Measurements from ENCODE around the gene DAAM1. TPM values are rescaled to one million over a fixed set of nuclear protein-coding genes. Genes with fewer than 3 reads are reported as not detected.

DAAM1 gene
- total RNA-seq, 1 donor = 5.1 TPM

GRCh38 chr14:59344691-59345455 is 156.4 kb downstream of the DAAM1 start:
- Histone ChIP-seq H3K4me3 (ENCODE audit: low read length) (no peak overlapping the region), H3K4me1 (ENCODE audit: insufficient read depth, low read length) (peaks cover 3% of the 10 kb centered on the region), H3K9me3 (ENCODE audit: low read depth, low read length) (no peaks in the 10 kb centered on the region), H3K27me3 (ENCODE audit: insufficient read depth, low read length) (no peaks in the 10 kb centered on the region)

GRCh38 chr14:59346329-59346728 is 157.9 kb downstream of the DAAM1 start:
- no peak overlapping the region for H3K4me3 ChIP-seq (ENCODE audit: low read length)
- H3K4me1 ChIP-seq (ENCODE audit: insufficient read depth, low read length) = peaks cover 3% of the 10 kb centered on the region
- no peaks in the 10 kb centered on the region for H3K27me3 ChIP-seq (ENCODE audit: insufficient read depth, low read length)
- no peaks in the 10 kb centered on the region for H3K9me3 ChIP-seq (ENCODE audit: low read depth, low read length)

GRCh38 chr14:59346796-59347510 is 158.5 kb downstream of the DAAM1 start:
- Histone ChIP-seq H3K4me3 (ENCODE audit: low read length) (no peak overlapping the region), H3K4me1 (ENCODE audit: insufficient read depth, low read length) (peaks cover 3% of the 10 kb centered on the region), H3K27me3 (ENCODE audit: insufficient read depth, low read length) (no peaks in the 10 kb centered on the region), H3K9me3 (ENCODE audit: low read depth, low read length) (no peaks in the 10 kb centered on the region)

- Histone ChIP-seq H3K27me3 (ENCODE audit: insufficient read depth, low read length) (no peaks in the 10 kb centered on the region), H3K9me3 (ENCODE audit: low read depth, low read length) (no peaks in the 10 kb centered on the region), H3K4me1 (ENCODE audit: insufficient read depth, low read length) (peaks cover 3% of the 10 kb centered on the region), H3K4me3 (ENCODE audit: low read length) (no peak overlapping the region)
Measured at GRCh38 chr14:59347511-59347900, 159.0 kb downstream of the DAAM1 start.

GRCh38 chr14:59347915-59348314 is 159.4 kb downstream of the DAAM1 start:
- no peaks in the 10 kb centered on the region for H3K9me3 ChIP-seq (ENCODE audit: low read depth, low read length)
- H3K4me3 ChIP-seq (ENCODE audit: low read length) = no peak overlapping the region
- H3K27me3 ChIP-seq (ENCODE audit: insufficient read depth, low read length) = no peaks in the 10 kb centered on the region
- H3K4me1 ChIP-seq (ENCODE audit: insufficient read depth, low read length) = peaks cover 3% of the 10 kb centered on the region

- peaks cover 3% of the 10 kb centered on the region for H3K4me1 ChIP-seq (ENCODE audit: insufficient read depth, low read length)
- H3K27me3 ChIP-seq (ENCODE audit: insufficient read depth, low read length) = no peaks in the 10 kb centered on the region
- no peak overlapping the region for H3K4me3 ChIP-seq (ENCODE audit: low read length)
- no peaks in the 10 kb centered on the region for H3K9me3 ChIP-seq (ENCODE audit: low read depth, low read length)
Measured at GRCh38 chr14:59349258-59349701, 160.8 kb downstream of the DAAM1 start.

GRCh38 chr14:59352961-59353360 is 164.5 kb downstream of the DAAM1 start:
- H3K4me1 ChIP-seq (ENCODE audit: insufficient read depth, low read length) = peaks cover 6% of the 10 kb centered on the region
- no peaks in the 10 kb centered on the region for H3K9me3 ChIP-seq (ENCODE audit: low read depth, low read length)
- no peaks in the 10 kb centered on the region for H3K27me3 ChIP-seq (ENCODE audit: insufficient read depth, low read length)
- no peak overlapping the region for H3K4me3 ChIP-seq (ENCODE audit: low read length)

GRCh38 chr14:59354666-59355065 is 166.2 kb downstream of the DAAM1 start:
- peaks cover 21% of the 10 kb centered on the region for H3K4me1 ChIP-seq (ENCODE audit: insufficient read depth, low read length)
- H3K27me3 ChIP-seq (ENCODE audit: insufficient read depth, low read length) = no peaks in the 10 kb centered on the region
- H3K9me3 ChIP-seq (ENCODE audit: low read depth, low read length) = no peaks in the 10 kb centered on the region
- H3K4me3 ChIP-seq (ENCODE audit: low read length) = no peak overlapping the region

- Histone ChIP-seq H3K9me3 (ENCODE audit: low read depth, low read length) (no peaks in the 10 kb centered on the region), H3K4me3 (ENCODE audit: low read length) (no peak overlapping the region), H3K4me1 (ENCODE audit: insufficient read depth, low read length) (peaks cover 23% of the 10 kb centered on the region), H3K27me3 (ENCODE audit: insufficient read depth, low read length) (no peaks in the 10 kb centered on the region)
Measured at GRCh38 chr14:59355091-59355490, 166.6 kb downstream of the DAAM1 start.

GRCh38 chr14:59356312-59356711 is 167.8 kb downstream of the DAAM1 start:
- Histone ChIP-seq H3K4me1 (ENCODE audit: insufficient read depth, low read length) (peaks cover 31% of the 10 kb centered on the region), H3K9me3 (ENCODE audit: low read depth, low read length) (no peaks in the 10 kb centered on the region), H3K4me3 (ENCODE audit: low read length) (no peak overlapping the region), H3K27me3 (ENCODE audit: insufficient read depth, low read length) (no peaks in the 10 kb centered on the region)

- peaks cover 34% of the 10 kb centered on the region for H3K4me1 ChIP-seq (ENCODE audit: insufficient read depth, low read length)
- no peak overlapping the region for H3K4me3 ChIP-seq (ENCODE audit: low read length)
- no peaks in the 10 kb centered on the region for H3K27me3 ChIP-seq (ENCODE audit: insufficient read depth, low read length)
- no peaks in the 10 kb centered on the region for H3K9me3 ChIP-seq (ENCODE audit: low read depth, low read length)
Measured at GRCh38 chr14:59356767-59357166, 168.3 kb downstream of the DAAM1 start.

GRCh38 chr14:59358102-59358501 is 169.6 kb downstream of the DAAM1 start:
- H3K9me3 ChIP-seq (ENCODE audit: low read depth, low read length) = no peaks in the 10 kb centered on the region
- H3K4me3 ChIP-seq (ENCODE audit: low read length) = no peak overlapping the region
- H3K27me3 ChIP-seq (ENCODE audit: insufficient read depth, low read length) = no peaks in the 10 kb centered on the region
- peaks cover 34% of the 10 kb centered on the region for H3K4me1 ChIP-seq (ENCODE audit: insufficient read depth, low read length)

GRCh38 chr14:59358784-59359183 is 170.3 kb downstream of the DAAM1 start:
- Histone ChIP-seq H3K4me1 (ENCODE audit: insufficient read depth, low read length) (peaks cover 34% of the 10 kb centered on the region), H3K9me3 (ENCODE audit: low read depth, low read length) (no peaks in the 10 kb centered on the region), H3K4me3 (ENCODE audit: low read length) (no peak overlapping the region), H3K27me3 (ENCODE audit: insufficient read depth, low read length) (no peaks in the 10 kb centered on the region)

GRCh38 chr14:59359431-59360124 is 171.1 kb downstream of the DAAM1 start:
- Histone ChIP-seq H3K4me1 (ENCODE audit: insufficient read depth, low read length) (peaks cover 34% of the 10 kb centered on the region), H3K4me3 (ENCODE audit: low read length) (no peak overlapping the region), H3K27me3 (ENCODE audit: insufficient read depth, low read length) (no peaks in the 10 kb centered on the region), H3K9me3 (ENCODE audit: low read depth, low read length) (no peaks in the 10 kb centered on the region)

- Histone ChIP-seq H3K4me1 (ENCODE audit: insufficient read depth, low read length) (peaks cover 34% of the 10 kb centered on the region), H3K4me3 (ENCODE audit: low read length) (no peak overlapping the region), H3K9me3 (ENCODE audit: low read depth, low read length) (no peaks in the 10 kb centered on the region), H3K27me3 (ENCODE audit: insufficient read depth, low read length) (no peaks in the 10 kb centered on the region)
Measured at GRCh38 chr14:59360233-59360632, 171.8 kb downstream of the DAAM1 start.

Measured in mononuclear cell (primary cell).